GM12875 (cell line): ENCODE data around the gene DCP2.

Experiments
- H3K4me3 ChIP-seq: one replicate; pipeline ENCODE4 v1.5.1; 2011; ENCODE audit warnings: low read depth, low read length, control low read depth
- CTCF ChIP-seq: IDR thresholded peaks from 2 replicates; pipeline ENCODE4 v1.5.1; 2011; ENCODE audit warnings: low read depth, mild to moderate bottlenecking, control low read depth, inconsistent platforms, low read length, moderate library complexity, borderline replicate concordance; ENCODE audit not compliant: insufficient read depth

The DCP2 gene

GRCh38 chr5:113065626-113066025 is 89.0 kb downstream of the DCP2 start:
- TF ChIP-seq CTCF, result no peak

GRCh38 chr5:113067635-113068344 is 91.2 kb downstream of the DCP2 start:
- no peak for TF ChIP-seq CTCF

More at GRCh38 chr5:113065626-113066025, 89.0 kb downstream of the DCP2 start:
- H3K4me3 ChIP-seq, result no peak overlapping the region

GRCh38 chr5:113068559-113068958 is 92.0 kb downstream of the DCP2 start:
- no peak overlapping the region for H3K4me3 ChIP-seq
- TF ChIP-seq CTCF, result no peak

More at GRCh38 chr5:113067635-113068344, 91.2 kb downstream of the DCP2 start:
- no peak overlapping the region for H3K4me3 ChIP-seq
